Measurements from ENCODE around the gene FOSL1. TPM values are rescaled to one million over a fixed set of nuclear protein-coding genes. Genes with fewer than 3 reads are reported as not detected.

Gene FOSL1
- total and polyA plus RNA-seq, 2 of the 13 experiments (the other 11 are each of a cell fraction or from before 2014, with no cell fraction given): 4.0 to 4.1 TPM

DNA sequence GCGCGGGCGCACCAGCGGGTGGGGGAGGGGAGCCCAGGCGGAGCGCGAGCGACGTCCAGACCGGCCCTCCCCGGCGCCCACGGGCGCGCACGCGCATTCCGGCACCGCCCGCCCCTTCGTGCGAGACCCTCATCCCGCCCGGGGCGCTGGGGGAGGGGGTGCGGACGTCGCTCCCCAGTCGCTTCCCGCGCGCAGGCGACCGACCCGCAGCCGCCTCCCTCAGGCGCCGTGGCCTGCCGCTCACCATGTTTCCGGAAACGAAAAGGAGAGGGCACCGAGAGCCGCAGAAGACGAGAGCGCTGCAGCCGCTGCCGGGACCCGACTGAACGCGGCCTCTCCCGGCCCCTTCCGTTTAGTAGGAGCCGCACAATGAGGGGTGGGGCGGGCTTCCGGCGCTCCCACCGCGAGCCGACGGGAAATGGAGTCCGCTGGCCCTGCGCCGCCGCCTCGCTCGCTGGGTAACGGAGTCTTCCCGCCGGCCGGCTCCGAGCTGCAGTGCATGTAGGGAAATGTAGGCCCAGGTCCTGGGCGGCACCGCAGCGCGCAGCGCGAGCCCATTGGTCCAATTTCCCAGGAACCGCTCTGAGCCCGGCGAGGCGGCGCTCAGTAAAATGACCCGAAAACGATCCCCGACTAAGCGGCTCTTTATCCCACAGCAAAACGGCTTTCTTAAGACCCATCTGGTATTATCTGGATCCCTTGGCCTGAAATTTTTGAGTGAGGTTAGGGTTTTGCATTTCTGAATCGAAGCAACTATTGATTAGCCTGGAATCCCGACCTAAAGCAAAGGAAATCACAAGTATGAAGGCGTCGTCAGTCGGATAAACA is 42.1 kb downstream of the FOSL1 start, which contains the start of gene CFL1 (continued):
- TF ChIP-seq, protein P1, sequence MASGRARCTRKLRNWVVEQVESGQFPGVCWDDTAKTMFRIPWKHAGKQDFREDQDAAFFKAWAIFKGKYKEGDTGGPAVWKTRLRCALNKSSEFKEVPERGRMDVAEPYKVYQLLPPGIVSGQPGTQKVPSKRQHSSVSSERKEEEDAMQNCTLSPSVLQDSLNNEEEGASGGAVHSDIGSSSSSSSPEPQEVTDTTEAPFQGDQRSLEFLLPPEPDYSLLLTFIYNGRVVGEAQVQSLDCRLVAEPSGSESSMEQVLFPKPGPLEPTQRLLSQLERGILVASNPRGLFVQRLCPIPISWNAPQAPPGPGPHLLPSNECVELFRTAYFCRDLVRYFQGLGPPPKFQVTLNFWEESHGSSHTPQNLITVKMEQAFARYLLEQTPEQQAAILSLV (CRISPR knock-in tag; IDR thresholded peaks at IDR 0.05; ENCODE audit: borderline replicate concordance): peak; percentile 31; the same call in 1 of the 2 replicates
- TF ChIP-seq ZSCAN9 (CRISPR knock-in tag; IDR thresholded peaks at IDR 0.05; ENCODE audit: borderline replicate concordance): 0 out of 2 replicates have a peak, but pooled peaks have one; percentile 64
- TF ChIP-seq ZNF296 (CRISPR knock-in tag; conservative IDR thresholded peaks at IDR 0.05): no peak
- TF ChIP-seq, protein P2, sequence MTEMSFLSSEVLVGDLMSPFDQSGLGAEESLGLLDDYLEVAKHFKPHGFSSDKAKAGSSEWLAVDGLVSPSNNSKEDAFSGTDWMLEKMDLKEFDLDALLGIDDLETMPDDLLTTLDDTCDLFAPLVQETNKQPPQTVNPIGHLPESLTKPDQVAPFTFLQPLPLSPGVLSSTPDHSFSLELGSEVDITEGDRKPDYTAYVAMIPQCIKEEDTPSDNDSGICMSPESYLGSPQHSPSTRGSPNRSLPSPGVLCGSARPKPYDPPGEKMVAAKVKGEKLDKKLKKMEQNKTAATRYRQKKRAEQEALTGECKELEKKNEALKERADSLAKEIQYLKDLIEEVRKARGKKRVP (CRISPR knock-in tag; IDR thresholded peaks at IDR 0.05): peak in 1 of 2 experiments; percentile 63; a peak in 1 of 4 replicates
- peak; percentile 55 for TF ChIP-seq FOXA3 (CRISPR knock-in tag; IDR thresholded peaks at IDR 0.05)
- TF ChIP-seq ARID2 (CRISPR knock-in tag; IDR thresholded peaks at IDR 0.05; ENCODE audit: borderline replicate concordance): peak; percentile 78; the same call in 1 of the 2 replicates
- peak; percentile 25; the same call in 1 of the 2 replicates for TF ChIP-seq MED13 (CRISPR knock-in tag; IDR thresholded peaks at IDR 0.05)
- no peak for TF ChIP-seq MAFK (conservative IDR thresholded peaks at IDR 0.05 in 1 of 2, IDR thresholded peaks at IDR 0.05 in 1 of 2; ENCODE audit: low read length in 2 of 2)
- peak; percentile 33; the same call in 1 of the 2 replicates for TF ChIP-seq BORCS8-MEF2B (CRISPR knock-in tag; IDR thresholded peaks at IDR 0.05)
- TF ChIP-seq, protein P3, sequence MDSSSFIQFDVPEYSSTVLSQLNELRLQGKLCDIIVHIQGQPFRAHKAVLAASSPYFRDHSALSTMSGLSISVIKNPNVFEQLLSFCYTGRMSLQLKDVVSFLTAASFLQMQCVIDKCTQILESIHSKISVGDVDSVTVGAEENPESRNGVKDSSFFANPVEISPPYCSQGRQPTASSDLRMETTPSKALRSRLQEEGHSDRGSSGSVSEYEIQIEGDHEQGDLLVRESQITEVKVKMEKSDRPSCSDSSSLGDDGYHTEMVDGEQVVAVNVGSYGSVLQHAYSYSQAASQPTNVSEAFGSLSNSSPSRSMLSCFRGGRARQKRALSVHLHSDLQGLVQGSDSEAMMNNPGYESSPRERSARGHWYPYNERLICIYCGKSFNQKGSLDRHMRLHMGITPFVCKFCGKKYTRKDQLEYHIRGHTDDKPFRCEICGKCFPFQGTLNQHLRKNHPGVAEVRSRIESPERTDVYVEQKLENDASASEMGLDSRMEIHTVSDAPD (CRISPR knock-in tag; IDR thresholded peaks at IDR 0.05): no peak
- TF ChIP-seq MZF1 (CRISPR knock-in tag; IDR thresholded peaks at IDR 0.05; ENCODE audit: borderline replicate concordance): no peak
- TF ChIP-seq, protein P4, sequence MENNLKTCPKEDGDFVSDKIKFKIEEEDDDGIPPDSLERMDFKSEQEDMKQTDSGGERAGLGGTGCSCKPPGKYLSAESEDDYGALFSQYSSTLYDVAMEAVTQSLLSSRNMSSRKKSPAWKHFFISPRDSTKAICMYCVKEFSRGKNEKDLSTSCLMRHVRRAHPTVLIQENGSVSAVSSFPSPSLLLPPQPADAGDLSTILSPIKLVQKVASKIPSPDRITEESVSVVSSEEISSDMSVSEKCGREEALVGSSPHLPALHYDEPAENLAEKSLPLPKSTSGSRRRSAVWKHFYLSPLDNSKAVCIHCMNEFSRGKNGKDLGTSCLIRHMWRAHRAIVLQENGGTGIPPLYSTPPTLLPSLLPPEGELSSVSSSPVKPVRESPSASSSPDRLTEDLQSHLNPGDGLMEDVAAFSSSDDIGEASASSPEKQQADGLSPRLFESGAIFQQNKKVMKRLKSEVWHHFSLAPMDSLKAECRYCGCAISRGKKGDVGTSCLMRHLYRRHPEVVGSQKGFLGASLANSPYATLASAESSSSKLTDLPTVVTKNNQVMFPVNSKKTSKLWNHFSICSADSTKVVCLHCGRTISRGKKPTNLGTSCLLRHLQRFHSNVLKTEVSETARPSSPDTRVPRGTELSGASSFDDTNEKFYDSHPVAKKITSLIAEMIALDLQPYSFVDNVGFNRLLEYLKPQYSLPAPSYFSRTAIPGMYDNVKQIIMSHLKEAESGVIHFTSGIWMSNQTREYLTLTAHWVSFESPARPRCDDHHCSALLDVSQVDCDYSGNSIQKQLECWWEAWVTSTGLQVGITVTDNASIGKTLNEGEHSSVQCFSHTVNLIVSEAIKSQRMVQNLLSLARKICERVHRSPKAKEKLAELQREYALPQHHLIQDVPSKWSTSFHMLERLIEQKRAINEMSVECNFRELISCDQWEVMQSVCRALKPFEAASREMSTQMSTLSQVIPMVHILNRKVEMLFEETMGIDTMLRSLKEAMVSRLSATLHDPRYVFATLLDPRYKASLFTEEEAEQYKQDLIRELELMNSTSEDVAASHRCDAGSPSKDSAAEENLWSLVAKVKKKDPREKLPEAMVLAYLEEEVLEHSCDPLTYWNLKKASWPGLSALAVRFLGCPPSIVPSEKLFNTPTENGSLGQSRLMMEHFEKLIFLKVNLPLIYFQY (CRISPR knock-in tag; IDR thresholded peaks at IDR 0.05; ENCODE audit: borderline replicate concordance): peak; percentile 93
- no peak for TF ChIP-seq SRSF9 (IDR thresholded peaks at IDR 0.05; ENCODE audit: borderline replicate concordance, insufficient read depth, low read depth, low read length, poor library complexity, severe bottlenecking)
- TF ChIP-seq ZNF790 (CRISPR knock-in tag; IDR thresholded peaks at IDR 0.05; ENCODE audit: borderline replicate concordance): no peak
- TF ChIP-seq, protein P5, sequence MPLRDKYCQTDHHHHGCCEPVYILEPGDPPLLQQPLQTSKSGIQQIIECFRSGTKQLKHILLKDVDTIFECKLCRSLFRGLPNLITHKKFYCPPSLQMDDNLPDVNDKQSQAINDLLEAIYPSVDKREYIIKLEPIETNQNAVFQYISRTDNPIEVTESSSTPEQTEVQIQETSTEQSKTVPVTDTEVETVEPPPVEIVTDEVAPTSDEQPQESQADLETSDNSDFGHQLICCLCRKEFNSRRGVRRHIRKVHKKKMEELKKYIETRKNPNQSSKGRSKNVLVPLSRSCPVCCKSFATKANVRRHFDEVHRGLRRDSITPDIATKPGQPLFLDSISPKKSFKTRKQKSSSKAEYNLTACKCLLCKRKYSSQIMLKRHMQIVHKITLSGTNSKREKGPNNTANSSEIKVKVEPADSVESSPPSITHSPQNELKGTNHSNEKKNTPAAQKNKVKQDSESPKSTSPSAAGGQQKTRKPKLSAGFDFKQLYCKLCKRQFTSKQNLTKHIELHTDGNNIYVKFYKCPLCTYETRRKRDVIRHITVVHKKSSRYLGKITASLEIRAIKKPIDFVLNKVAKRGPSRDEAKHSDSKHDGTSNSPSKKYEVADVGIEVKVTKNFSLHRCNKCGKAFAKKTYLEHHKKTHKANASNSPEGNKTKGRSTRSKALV (CRISPR knock-in tag; IDR thresholded peaks at IDR 0.05): peak; percentile 26; the same call in 1 of the 2 replicates
